Natural killer cell (primary cell): ENCODE data around the gene RIC3. TPM values are rescaled to one million over a fixed set of nuclear protein-coding genes. Genes with fewer than 3 reads are reported as not detected.

Experiments
- ATAC-seq, 3 donors: fragments of 150-1000 bp in 2 of 3; fragments of 200-7000 bp in 1 of 3; cut with Tn5 transposase; 1 replicate in 1 of 3; 2 replicates in 2 of 3; pipeline ENCODE4 v1.10.0; 2021; ENCODE audit warnings: mild to moderate bottlenecking in 2 of 3, moderate library complexity in 2 of 3
- DNase-seq, 2 donors: peaks; one replicate each; pipeline versions ENCODE4 v3.0.0 to v3.0.0-alpha.2; 2013 to 2021; ENCODE audit warnings: mixed read lengths in 1 of 2
- H3K27ac ChIP-seq: one replicate; pipeline ENCODE4 v1.5.1; 2013; ENCODE audit warnings: mild to moderate bottlenecking, low read length
- H3K27me3 ChIP-seq: one replicate; pipeline ENCODE4 v1.6.1; 2013; ENCODE audit warnings: low read length; ENCODE audit not compliant: control insufficient read depth, insufficient read depth
- H3K36me3 ChIP-seq: one replicate; pipeline ENCODE4 v1.6.1; 2013; ENCODE audit warnings: low read length; ENCODE audit not compliant: control insufficient read depth, insufficient read depth
- H3K4me1 ChIP-seq: one replicate; pipeline ENCODE4 v1.6.1; 2013; ENCODE audit warnings: low read length; ENCODE audit not compliant: control insufficient read depth, insufficient read depth
- H3K4me3 ChIP-seq: one replicate; pipeline ENCODE4 v1.5.1; 2013; ENCODE audit warnings: low read length
- H3K9me3 ChIP-seq: one replicate; pipeline ENCODE4 v1.6.1; 2013; ENCODE audit warnings: low read length; ENCODE audit not compliant: control insufficient read depth, insufficient read depth
- H3K27ac Mint-ChIP-seq, 2 donors: one replicate each; pipeline ENCODE4 v1.8.0; 2022; ENCODE audit warnings: mild to moderate bottlenecking in 2 of 2, mixed read lengths in 2 of 2, moderate library complexity in 1 of 2
- H3K27me3 Mint-ChIP-seq, 2 donors: one replicate each; pipeline ENCODE4 v1.8.0; 2022; ENCODE audit warnings: low read depth in 2 of 2, mixed read lengths in 2 of 2
- H3K36me3 Mint-ChIP-seq: one replicate; pipeline ENCODE4 v1.8.0; 2022; ENCODE audit warnings: mixed read lengths
- H3K4me1 Mint-ChIP-seq, 2 donors: one replicate each; pipeline ENCODE4 v1.8.0; 2022; ENCODE audit warnings: mixed read lengths in 2 of 2
- H3K4me3 Mint-ChIP-seq: one replicate; pipeline ENCODE4 v1.8.0; 2022; ENCODE audit warnings: mild to moderate bottlenecking, moderate library complexity, mixed read lengths
- H3K9me3 Mint-ChIP-seq, 2 donors: one replicate each; pipeline ENCODE4 v1.8.0; 2022; ENCODE audit warnings: mixed read lengths in 2 of 2
- CTCF ChIP-seq: fragments of 200-600 bp; IDR thresholded peaks from one replicate; pipeline ENCODE4 v1.8.0; 2022; ENCODE audit warnings: antibody characterized with exemption
- WGBS: methylation state at CpG from one replicate; pipeline ENCODE4 v1.1.7; 2013; ENCODE audit warnings: missing lambda C conversion rate; ENCODE audit not compliant: insufficient coverage; 5-methylcytosine and 5-hydroxymethylcytosine counted together
- intact Hi-C: fragments of 100-400 bp; cut with micrococcal nuclease; formaldehyde crosslinking; loops from one replicate; pipeline ENCODE4 v1.14.2; 2022
- total RNA-seq, 4 donors: library from RNA; stranded (reverse); fragments of 120-200 nt in 1 of 4; gene quantifications; one replicate each; pipeline versions ENCODE4 v1.2.3 to v1.2.4, GENCODE V29; 2013 to 2022

The RIC3 gene
- total RNA-seq, 3 donors from 2014 or later (not counting 1 experiment from before 2014, with no cell fraction given) = 3.5 to 4.7 (median 3.6) TPM

GRCh38 chr11:8068605-8069221, 100.1 kb downstream of the RIC3 start:
- no peak overlapping the region for H3K4me3 ChIP-seq
- DNase-seq (no peak), ATAC-seq (no peak)
- Mint-ChIP-seq H3K4me3 (no peak overlapping the region), H3K36me3 (no peaks in the 10 kb centered on the region), H3K4me1 (no peaks in the 10 kb centered on the region), H3K27me3 (peaks cover 15 to 48% of the 10 kb centered on the region in 2 donors), H3K9me3 (no peaks in the 10 kb centered on the region), H3K27ac (no peak overlapping the region)
- H3K27me3 ChIP-seq = no peaks in the 10 kb centered on the region
- no peak for TF ChIP-seq CTCF
- no peaks in the 10 kb centered on the region for H3K9me3 ChIP-seq
- intact Hi-C loops = no loop called here
- no peaks in the 10 kb centered on the region for H3K36me3 ChIP-seq
- 67% methylated on average over 15 of the region's 15 CpGs for WGBS
- no peaks in the 10 kb centered on the region for H3K4me1 ChIP-seq
- H3K27ac ChIP-seq = no peak overlapping the region

DNA sequence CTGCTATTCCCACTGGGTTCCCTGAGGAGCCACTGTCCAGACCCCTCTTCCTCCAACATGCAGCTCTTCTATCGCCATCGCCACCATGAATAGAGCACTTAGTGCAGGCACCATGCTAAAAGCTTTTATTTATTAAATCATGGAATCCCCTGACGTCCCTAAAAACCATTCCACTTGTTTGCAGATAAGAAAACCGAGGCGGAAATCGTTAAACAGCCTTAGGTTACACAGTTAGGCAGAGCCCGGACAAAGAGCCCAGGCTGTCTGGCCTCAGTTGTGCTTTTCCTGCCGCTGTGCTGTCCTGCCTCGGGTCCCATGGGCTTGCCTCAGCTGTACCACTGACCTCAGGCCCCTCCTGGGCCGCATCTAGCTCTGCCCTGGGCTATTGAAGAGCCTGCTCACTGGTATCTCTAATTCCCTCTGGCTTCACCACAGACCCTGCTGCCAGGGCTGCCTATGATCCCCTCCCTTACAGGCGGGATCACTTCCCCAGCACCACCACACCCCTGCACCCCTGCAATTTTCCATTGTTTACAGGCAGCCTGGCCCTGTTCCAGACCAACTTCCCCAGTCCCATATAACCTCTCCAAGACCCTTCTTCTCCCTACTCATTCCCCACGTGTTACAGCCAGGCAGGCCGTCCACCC, 100.8 kb downstream of the RIC3 start:
- ATAC-seq (no peak), DNase-seq (no peak)
- intact Hi-C loops = no loop called here
- Histone ChIP-seq H3K27me3 (no peaks in the 10 kb centered on the region), H3K4me1 (no peaks in the 10 kb centered on the region), H3K4me3 (no peak overlapping the region), H3K27ac (no peak overlapping the region), H3K36me3 (no peaks in the 10 kb centered on the region), H3K9me3 (no peaks in the 10 kb centered on the region)
- no peaks in the 10 kb centered on the region for H3K9me3 Mint-ChIP-seq
- H3K4me1 Mint-ChIP-seq = no peaks in the 10 kb centered on the region
- peaks cover 15 to 42% of the 10 kb centered on the region in 2 donors for H3K27me3 Mint-ChIP-seq
- H3K36me3 Mint-ChIP-seq = no peaks in the 10 kb centered on the region
- WGBS = 81% methylated on average over 13 of the region's 13 CpGs
- no peak overlapping the region for H3K4me3 Mint-ChIP-seq
- no peak for TF ChIP-seq CTCF
- H3K27ac Mint-ChIP-seq = no peak overlapping the region

- 89% methylated on average over 4 of the region's 4 CpGs for WGBS
- no peak for TF ChIP-seq CTCF
- H3K27me3 Mint-ChIP-seq = peaks cover 15 to 40% of the 10 kb centered on the region in 2 donors
- H3K27ac Mint-ChIP-seq = no peak overlapping the region
- DNase-seq (no peak), ATAC-seq (no peak)
- no peaks in the 10 kb centered on the region for H3K27me3 ChIP-seq
- H3K4me1 Mint-ChIP-seq = no peaks in the 10 kb centered on the region
- H3K4me1 ChIP-seq = no peaks in the 10 kb centered on the region
- no peaks in the 10 kb centered on the region for H3K36me3 ChIP-seq
- H3K4me3 ChIP-seq = no peak overlapping the region
- H3K4me3 Mint-ChIP-seq = no peak overlapping the region
- no peaks in the 10 kb centered on the region for H3K36me3 Mint-ChIP-seq
- H3K9me3 ChIP-seq = no peaks in the 10 kb centered on the region
- intact Hi-C loops = no loop called here
- no peak overlapping the region for H3K27ac ChIP-seq
- H3K9me3 Mint-ChIP-seq = no peaks in the 10 kb centered on the region
Measured at GRCh38 chr11:8067567-8067928, 101.3 kb downstream of the RIC3 start.
